NB4 (cell line): ENCODE data around the gene TMEM26.

ENCODE experiments used
- DNase-seq: peaks from one replicate; pipeline ENCODE4 v3.0.0; 2010; ENCODE audit warnings: low read depth
- H3K4me3 ChIP-seq: one replicate; pipeline ENCODE4 v1.5.1; 2011; ENCODE audit warnings: mild to moderate bottlenecking, low read depth, low read length, moderate library complexity
- CTCF ChIP-seq: IDR thresholded peaks from one replicate; pipeline ENCODE4 v1.5.1; 2012; ENCODE audit warnings: low read depth, low read length
- MAX ChIP-seq: IDR thresholded peaks from 2 replicates; pipeline ENCODE4 v1.6.1; 2011; ENCODE audit warnings: low read depth, low read length
- MYC ChIP-seq: IDR thresholded peaks from 2 replicates; pipeline ENCODE4 v1.6.1; 2011; ENCODE audit warnings: low read depth, low read length
- POLR2A ChIP-seq: IDR thresholded peaks from 2 replicates; pipeline ENCODE4 v1.6.1; 2011; ENCODE audit warnings: mild to moderate bottlenecking; ENCODE audit not compliant: insufficient read length; ENCODE audit errors: extremely low read depth

Gene TMEM26

GRCh38 chr10:61452151-61452651, 980 bp downstream of the TMEM26 start:
- TF ChIP-seq MAX (no peak), CTCF (no peak), POLR2A (no peak), MYC (no peak)
- no peak for DNase-seq
- H3K4me3 ChIP-seq, result no peak overlapping the region

GRCh38 chr10:61451357-61451756, 1.8 kb downstream of the TMEM26 start:
- TF ChIP-seq POLR2A (no peak), MAX (no peak), CTCF (no peak), MYC (no peak)
- no peak overlapping the region for H3K4me3 ChIP-seq
- DNase-seq, result no peak

GRCh38 chr10:61448841-61449600, 4.2 kb downstream of the TMEM26 start:
- no peak for DNase-seq
- TF ChIP-seq POLR2A (no peak), CTCF (no peak), MAX (no peak), MYC (no peak)
- no peak overlapping the region for H3K4me3 ChIP-seq

GRCh38 chr10:61448091-61448490, 5.1 kb downstream of the TMEM26 start:
- no peak for TF ChIP-seq CTCF
- TF ChIP-seq POLR2A, result no peak
- DNase-seq, result no peak
- no peak overlapping the region for H3K4me3 ChIP-seq

GRCh38 chr10:61439058-61439609, 14.0 kb downstream of the TMEM26 start:
- no peak for DNase-seq
- TF ChIP-seq MYC (no peak), MAX (no peak), CTCF (no peak), POLR2A (no peak)
- no peak overlapping the region for H3K4me3 ChIP-seq
